GM21447 (cell line): ENCODE measurements around the gene SOX5.
"Not testable (repeated sequence)": the region's sequence is repeated elsewhere in the genome, so short reads cannot be mapped to it uniquely, and the experiment has no call there.

Experiments used
- ATAC-seq: cut with Tn5 transposase; IDR thresholded peaks from one replicate; pipeline ENCODE4 v1.9.1; 2021; ENCODE audit not compliant: unreplicated experiment

Gene SOX5

DNA sequence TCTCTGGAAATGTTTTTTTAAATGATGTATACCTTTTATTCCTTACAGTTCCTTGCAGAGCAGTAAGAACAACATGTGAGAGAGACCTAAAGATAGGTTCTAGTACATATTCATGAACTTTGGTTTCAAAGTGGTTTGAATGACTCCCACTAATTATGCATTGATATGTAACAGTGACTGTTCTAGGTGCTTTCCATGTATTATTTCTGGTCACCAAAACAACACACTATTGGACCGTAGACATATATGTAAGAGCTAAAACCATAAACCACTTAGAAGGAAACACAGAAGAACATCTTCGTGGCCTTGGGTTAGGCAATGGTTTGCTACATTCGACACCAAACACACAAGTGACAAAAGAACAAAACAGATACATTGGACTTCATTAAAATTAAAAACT lies 37.9 kb downstream of the SOX5 start:
- ATAC-seq: no peak

DNA sequence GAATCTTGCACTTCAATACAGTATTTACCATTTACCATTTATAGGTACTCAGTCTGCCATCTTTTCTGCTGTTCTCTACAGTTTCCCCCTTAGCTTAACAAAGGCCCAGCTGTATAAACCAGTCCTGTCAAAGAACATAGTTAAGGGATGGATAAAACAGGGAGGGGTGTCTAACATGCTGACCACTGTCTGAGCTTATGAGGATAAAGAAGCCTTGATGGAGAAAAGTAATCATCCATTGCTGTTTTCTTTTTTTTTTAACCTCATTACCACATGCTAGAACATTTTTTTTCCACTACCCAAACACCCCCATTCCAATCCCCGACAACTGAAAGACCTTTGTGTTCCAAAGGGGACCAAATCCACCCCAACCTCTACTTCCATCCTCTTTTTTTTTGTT lies 39.9 kb downstream of the SOX5 start:
- ATAC-seq: no peak

DNA sequence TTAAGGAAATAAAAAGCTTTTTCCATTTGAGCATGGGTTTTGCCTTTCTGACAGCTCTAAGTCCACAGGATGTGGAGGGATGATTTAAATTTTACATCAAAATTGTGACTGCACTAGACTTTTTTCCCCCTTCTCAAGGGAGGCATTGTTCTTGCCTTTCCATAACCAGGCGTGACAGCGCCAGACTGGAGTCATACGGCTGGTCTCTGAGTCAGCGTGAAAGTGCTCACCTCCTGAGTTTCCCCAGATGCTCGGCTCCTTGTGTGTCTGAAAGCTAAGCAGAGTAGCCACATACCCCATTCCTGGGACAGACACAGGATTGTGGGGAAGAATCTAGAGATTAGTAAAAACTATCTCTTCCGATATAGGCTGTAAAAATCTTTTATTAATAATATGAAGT lies 43.1 kb downstream of the SOX5 start:
- ATAC-seq: no peak

DNA sequence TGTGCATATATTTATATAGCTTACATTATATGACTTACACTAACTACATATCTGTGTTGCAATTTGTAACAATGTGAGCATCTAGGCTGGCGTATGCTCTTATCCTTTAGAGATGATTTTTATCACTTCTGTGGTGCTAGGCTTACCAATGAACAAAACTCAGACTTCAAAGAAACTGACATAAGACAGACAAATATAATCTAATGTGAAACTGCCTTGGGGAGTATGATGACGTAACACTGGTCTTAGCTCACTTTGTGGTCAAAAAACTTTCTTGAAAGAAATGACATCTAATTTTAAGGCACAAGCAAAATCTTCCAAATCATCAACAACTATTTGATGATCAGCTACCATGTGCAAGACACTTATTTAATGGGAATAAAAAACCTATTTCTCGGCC lies 50.0 kb downstream of the SOX5 start:
- no peak for ATAC-seq

DNA sequence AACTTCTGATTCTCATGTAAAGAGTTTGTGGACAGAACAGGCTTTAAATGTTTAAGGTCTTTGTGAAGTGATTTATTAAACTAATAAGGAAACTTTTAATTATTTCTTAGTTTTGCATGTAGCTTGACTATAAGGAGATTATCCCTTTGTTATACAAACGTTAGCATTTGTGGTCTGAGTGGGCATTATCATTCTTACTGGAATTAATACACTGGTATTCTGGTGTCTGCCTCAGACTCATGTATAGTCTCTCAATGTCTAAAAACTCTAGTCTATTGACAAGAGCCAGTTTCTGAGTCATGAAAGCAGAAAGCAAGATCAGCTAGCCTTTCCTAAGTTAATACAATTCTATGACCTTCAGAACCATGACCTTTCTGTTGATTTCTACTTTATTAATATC lies 51.3 kb downstream of the SOX5 start:
- no peak for ATAC-seq

DNA sequence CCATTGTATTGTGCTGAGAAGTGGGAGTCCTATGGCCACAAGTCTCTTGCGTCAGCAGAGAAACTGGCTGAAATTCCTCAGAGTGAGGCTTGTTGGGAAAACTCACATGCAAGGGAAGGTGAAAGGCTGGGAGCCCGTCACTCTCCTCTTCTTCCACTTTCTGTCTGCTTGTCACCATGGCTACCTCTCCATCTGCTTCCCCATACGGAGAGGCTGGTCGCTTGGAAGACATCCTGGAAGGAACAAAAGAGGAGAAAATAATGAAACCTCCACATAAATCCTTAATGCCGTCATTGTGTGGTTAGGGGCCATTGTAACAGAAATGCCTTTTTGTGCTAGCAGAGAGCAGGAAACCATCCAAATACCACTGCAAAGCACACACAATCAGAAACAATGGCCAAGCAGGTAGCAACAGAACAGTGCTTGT lies 53.7 kb downstream of the SOX5 start:
- ATAC-seq: no peak

DNA sequence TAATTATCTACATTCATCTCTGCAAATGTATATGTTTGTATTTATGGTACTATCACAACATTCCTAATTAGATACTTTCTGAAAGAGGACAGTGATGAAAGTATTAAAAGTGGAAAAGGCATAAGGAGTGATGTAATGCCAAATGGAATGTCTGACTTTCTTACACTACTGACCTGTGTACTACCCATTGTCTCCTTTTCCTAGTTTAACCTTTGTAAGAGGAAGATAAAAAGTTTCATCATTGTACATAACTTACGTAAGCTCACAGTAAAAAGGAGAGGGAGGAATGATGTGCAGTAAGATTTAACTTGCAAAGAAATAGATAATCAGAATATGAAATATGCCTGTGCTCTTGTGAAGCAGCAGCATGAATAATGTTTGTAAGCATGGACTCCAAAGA lies 55.9 kb downstream of the SOX5 start:
- ATAC-seq: no peak

DNA sequence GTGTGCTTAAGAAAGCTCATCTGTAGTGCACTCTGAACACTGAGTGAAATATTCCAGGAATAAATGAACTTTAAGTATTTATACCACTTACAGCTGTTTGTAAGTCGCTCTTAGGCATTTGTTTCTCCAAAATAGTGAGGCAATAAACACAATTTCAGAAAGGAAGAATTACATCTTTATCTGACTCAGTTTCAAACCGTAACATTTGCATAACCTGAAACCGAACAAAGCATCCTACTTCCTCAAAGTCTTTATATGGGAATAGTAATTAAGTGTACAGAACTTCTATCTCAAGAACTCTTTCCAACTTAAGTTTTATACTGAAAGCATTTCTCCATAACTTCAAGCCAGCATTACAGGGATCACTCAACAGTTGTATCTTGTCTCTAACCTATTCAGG lies 58.4 kb downstream of the SOX5 start:
- ATAC-seq: no peak

DNA sequence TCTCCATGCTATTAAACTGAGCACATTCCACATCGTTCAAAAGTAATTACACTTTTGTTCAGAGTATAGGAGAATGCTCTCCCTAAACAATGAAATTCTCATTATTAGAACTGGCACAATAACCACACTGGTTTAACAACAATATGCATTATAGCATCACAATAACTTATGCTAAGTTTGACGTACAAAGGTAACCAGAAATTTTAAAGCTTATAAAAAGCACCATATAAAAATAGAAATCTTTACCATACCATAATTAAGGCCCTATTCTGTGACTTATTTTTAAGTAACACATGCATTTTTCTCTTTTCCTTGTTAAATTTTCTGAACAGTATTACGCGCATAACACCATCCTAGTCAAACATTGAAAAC lies 60.4 kb downstream of the SOX5 start:
- no peak for ATAC-seq

DNA sequence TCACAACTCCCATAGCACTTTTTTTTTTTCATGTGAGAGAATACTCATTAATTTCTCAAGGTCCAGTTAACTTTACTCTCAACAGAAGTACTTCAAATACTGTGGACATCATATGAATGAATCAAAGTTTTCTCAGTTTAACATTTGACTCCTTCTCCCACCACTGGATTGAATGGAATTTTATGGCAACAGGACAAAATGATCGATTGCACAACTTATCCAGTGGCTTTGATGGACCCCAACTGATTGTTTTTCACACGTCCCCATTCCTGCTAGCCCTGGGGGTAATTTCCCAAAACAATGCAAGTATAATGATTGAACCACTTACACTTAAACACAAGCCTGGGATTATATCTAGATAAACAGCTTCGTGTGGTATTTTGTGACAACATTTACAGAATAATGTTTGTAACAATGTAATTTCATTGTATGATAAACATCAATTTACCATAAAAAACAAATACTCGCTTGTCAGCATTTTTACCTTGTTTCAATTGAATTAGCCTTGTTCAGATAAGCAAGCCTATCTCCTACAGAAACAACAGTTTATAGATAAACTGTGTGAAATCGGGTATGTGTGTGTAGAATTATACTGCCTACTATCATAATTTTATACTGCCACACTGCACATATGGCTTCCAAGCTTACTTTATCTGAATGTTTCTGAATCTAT lies 60.9 kb downstream of the SOX5 start:
- no peak for ATAC-seq

DNA sequence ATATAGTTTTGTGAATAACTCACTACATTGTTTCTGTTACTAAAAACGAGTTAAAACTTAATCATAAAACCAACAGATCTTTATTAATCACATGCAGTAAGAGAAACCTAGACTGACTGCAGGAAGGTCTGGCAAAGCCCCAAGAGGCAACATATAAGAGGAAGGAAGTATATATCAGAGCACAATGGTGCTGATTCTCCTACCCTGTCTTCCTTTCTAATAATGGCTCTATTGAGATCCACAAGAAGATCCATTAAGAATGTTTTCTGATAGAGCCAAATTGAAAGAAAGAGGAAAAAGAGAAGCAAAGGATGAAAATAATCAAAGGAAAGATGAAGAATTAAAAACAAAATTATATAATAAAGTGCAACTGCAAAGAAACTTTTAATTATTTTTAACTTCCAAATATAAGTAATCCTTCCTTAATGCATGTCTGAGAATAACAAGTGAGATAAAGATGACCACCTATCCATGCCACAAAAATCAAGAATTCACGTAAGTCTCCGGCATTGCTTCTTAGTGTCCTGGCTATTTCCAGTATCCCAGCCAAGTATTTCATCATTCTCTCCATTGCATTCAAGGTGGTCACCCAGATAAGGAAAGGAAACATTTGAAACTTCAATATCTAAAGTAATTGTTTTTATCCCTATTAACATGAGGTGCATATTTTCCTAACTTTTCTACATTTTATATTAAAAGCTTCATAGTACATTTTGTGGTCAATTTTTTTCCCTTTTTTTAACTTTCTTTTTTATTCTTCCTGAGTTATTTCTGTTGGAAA lies 62.2 kb downstream of the SOX5 start:
- no peak for ATAC-seq

DNA sequence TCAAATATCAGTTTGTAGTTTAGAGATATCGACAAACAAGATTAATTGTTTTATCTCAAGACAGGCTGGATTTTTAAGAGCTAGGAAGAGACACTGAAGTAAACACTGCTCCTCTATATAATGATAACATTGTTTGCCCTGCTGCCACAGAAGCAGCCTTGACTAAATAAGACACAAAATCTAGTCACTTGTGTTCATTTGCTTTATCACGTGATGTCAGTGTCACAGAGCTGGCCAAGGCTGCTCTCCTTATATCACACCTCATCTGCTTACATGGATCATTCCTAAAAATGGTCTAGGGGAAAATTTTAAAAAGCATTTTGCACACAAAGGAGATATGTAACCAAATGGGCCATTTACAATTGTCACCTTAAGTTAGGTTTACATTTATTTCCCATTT lies 64.1 kb downstream of the SOX5 start:
- no peak for ATAC-seq

DNA sequence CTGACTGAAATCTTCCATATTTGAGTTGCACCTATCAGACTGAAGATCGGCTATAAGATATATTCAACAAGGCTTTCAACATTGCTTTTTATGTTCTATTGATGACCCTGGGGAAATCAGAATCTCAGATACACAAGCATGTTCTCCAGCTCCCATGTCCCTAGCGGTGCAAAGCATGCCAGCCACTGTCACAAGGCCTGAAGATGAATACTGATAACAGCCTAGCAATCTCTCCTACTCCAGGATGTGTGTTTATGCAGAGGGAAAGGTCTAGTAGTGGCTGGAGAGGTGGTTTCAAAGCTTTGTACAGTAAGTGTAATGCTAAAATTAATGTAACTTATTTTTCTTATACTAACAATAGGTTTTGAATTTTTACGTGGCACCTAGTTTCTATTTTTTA lies 64.6 kb downstream of the SOX5 start:
- no peak for ATAC-seq

DNA sequence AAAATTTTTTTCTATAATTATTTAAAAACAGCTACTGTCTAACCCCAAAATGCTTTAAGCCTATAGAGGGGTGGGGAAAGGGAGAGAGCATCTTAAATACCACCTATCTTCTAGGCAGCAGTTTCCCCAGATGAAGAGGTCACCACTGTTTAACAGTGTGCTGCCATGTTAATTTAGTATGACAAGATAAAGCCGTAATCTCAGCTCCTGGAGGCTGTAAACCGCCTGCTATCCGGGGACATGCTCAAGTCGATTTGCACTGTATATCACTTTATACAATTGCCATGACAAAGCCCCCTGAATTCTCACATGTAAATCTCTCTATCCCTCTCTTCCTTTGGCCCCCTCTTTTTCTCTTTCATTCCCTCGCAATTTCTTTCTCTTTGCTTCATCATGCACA lies 68.5 kb downstream of the SOX5 start:
- no peak for ATAC-seq

DNA sequence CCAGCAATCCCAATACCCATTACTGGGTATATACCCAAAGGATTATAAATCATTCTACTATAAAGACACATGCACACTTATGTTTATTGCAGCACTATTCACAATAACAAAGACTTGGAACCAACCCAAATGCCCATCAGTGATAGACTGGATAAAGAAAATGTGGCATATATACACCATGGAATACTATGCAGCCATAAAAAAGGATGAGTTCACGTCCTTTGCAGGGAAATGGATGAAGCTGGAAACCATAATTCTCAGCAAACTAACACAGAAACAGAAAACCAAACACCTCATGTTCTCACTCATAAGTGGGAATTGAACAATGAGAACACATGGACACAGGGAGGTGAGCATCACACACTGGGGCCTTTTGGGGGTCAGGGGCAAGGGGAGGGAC lies 72.9 kb downstream of the SOX5 start:
- not testable (repeated sequence) for ATAC-seq

DNA sequence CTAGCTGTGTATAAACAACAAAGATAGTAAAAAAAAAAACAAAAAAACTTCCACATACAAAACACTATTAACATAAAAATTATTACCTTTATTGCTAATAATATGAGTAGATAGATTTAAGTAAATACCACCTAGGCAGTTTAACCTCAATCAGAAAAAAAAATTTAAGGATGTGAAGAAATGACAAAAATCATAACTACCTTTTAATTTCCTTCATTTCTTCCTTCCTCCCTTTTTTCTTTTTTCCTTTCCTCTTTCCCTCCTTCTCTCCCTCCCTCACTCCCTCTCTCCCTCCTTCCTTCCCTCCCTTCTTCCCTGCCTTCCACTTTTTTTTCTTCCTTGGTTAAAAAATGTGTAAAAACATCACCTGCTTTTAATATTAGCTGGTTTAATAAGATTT lies 81.7 kb downstream of the SOX5 start:
- ATAC-seq: no peak

DNA sequence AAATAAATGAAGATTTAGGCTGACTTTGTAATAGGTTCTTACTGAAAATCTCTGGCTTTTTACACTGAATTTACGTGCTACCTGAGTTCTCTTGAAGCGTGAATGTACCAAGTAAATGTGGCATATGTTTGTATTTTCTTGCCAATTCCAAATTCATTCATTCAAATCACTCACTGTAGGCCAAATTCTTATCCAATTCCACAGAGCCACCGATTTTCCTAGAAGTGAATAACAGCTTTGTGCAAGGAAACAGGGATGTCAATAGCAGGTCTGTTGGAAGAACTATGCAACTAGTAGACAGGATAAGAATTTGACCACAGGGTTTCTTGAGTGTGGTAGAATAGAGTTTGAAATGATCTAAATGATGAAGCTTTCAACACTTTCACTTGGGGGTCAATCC lies 86.8 kb downstream of the SOX5 start:
- no peak for ATAC-seq

DNA sequence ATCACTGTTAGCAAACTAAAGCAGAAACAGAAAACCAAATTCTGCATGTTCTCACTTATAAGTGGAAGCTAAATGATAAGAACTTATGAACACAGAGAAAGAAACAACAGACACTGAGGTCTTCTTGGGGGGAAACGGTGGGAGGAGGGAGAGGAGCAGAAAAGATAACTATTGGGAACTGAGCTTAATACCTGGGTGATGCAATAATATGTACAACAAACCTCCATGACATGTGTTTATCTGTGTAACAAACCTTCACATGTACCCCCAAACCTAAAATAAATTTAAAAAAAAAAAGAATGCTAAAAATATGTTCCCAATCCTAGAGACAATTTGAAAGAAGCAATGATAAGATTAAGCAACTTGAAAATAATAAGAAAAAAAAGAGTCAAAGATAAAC lies 89.5 kb downstream of the SOX5 start:
- no peak for ATAC-seq

DNA sequence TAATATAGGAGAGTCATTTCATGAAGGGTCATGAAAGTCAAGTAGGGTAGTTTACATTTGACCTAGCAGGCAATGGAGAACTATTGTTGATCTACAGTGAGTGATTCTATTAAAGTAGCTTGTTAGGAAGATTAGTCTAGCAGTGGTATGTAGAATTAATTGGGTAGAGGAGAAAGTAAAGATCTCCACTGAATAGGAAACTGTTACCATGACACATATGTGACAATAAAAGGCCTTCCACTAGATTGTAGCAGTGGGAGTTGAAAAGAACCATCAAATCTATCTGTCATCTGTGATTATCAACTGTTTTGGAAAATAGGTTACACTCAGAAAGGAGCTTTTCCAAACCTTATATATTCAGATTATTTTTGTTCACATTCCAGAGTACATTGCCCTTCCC lies 92.3 kb downstream of the SOX5 start:
- no peak for ATAC-seq

DNA sequence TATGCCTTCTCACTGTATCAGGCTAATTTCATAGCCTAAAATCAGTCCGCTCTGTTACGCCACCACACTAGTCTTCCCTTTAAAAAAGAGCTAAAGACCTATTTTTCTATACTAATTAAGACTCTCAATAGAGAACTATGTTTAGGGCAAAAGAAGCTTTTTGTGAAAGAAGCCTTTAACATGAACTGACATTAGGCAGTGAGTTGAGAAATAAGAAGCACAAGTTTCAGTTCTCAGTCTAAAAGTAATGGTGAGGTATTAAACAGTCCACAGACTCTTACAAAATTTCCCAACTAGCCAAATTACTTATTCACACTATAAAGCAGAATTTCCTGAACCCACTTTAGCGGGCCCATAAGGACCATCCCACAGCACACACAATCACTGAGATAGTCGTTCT lies 93.7 kb downstream of the SOX5 start:
- ATAC-seq: no peak

DNA sequence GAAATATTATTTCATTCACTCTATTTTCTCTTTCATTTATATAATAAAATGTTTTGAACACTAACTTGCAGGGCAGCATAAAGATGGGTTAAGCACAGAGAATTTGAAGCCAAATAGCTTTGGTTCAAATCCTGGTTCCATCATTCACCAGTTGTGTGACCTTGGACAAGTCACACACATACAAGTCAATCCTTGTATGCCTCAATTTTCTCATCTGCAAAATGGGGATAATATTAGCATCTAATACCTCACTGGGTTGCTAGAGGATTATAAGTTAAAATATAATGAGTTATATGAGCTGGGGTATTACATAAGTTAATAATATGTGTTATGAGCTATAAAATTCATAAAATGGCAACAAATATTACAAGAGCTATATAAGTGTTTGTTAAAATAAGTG lies 94.9 kb downstream of the SOX5 start:
- ATAC-seq: no peak

DNA sequence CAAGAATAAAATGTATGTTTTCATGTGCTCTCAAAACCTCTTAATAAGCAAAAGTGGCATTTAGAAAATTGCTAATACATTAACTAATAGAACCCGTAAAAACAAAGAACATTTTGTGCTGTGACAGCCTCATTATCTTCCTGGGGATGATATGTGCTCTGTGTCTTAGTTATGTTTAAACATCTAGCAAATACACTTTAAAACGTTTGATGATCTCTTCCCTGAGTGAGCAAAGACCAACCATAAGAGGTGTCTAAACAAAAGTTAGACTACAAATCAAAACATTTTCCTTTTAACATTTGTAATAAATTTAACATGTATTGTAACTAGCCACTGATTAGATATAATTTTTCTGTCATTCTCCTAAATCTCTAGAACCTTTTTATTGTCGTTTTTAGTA lies 95.8 kb downstream of the SOX5 start:
- no peak for ATAC-seq

DNA sequence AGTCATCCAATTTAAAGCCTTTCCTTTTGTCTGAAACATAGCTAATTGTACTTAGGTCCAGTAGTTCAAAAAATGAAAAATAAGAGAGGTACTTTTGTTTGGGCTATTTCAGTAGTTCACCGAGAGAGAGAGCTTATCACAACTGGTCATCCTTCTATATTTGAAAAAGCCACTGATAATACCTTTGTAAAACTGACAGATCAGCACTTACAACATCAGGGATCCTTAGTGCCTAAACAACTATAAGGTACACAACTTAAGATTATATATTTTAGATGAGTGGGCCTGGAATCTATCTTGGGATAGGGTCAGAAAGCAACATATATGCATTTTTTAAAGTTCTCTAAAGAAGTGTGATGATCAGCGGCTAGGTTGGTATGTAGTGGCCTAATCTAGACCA lies 97.9 kb downstream of the SOX5 start:
- no peak for ATAC-seq
